GM18867 (cell line): ENCODE measurements around the gene TATDN3.
"Not testable (repeated sequence)": the region's sequence is repeated elsewhere in the genome, so short reads cannot be mapped to it uniquely, and the experiment has no call there.

Experiments
- ATAC-seq: cut with Tn5 transposase; IDR thresholded peaks from one replicate; pipeline ENCODE4 v1.9.1; 2021; ENCODE audit warnings: mild to moderate bottlenecking, moderate library complexity; ENCODE audit not compliant: unreplicated experiment

The TATDN3 gene

DNA sequence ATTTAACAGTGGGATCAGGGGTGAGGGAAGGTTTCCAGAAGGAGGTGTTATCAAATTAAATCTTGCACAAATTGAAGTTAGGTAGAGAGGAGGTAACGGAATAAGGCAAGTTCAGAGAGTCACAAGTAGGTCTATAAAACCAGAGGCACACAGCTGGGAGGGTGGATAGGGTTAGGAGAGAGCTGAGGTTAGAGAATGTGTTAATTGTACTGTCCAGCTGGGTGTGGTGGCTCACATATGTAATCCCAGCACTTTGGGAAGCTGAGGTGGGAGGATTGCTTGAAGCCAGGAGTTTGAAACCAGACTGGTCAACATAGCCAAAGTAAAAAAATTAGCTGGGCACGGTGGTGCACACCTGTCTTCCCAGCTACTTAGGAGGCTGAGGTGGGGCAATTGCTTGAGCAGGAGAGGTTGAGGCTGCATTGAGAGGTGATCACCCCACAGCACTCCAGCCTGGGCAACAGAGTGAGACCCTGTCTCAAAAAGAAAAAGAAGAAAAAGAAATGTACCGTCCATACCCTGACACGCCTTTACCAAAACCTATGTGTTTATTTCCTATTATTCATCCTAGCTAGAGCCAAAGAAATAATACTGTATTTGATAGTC lies 35.6 kb downstream of the TATDN3 start:
- ATAC-seq: no peak

DNA sequence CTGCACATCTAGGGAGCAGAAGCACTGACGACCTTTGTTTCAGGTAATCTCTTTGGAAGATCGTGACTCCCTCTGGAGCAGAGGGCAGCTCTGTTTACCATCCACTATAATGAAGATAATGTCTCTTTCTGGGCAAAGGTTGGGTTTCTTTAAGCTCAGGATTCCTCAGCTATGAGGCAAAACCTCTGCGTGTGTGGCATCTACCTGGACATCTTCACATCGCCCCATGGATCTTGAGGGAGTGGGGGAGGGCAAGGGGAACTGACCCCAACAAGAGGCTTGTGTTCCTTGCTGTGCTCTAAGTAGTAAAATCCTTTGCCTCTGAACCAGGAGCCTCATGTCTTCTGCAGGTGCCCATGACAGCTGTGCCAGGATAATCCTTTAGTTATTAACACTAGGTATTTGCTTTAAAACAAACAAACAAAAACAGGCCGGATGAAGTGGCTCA lies 36.2 kb downstream of the TATDN3 start:
- no peak for ATAC-seq

- no peak for ATAC-seq
Measured at GRCh38 chr1:212828395-212828794, 36.7 kb downstream of the TATDN3 start.

GRCh38 chr1:212833211-212834207 lies 41.8 kb downstream of the TATDN3 start:
- peak; percentile 79 for ATAC-seq

GRCh38 chr1:212838145-212838544 lies 46.5 kb downstream of the TATDN3 start:
- no peak for ATAC-seq

GRCh38 chr1:212844521-212844920 lies 52.8 kb downstream of the TATDN3 start:
- not testable (repeated sequence) for ATAC-seq

DNA sequence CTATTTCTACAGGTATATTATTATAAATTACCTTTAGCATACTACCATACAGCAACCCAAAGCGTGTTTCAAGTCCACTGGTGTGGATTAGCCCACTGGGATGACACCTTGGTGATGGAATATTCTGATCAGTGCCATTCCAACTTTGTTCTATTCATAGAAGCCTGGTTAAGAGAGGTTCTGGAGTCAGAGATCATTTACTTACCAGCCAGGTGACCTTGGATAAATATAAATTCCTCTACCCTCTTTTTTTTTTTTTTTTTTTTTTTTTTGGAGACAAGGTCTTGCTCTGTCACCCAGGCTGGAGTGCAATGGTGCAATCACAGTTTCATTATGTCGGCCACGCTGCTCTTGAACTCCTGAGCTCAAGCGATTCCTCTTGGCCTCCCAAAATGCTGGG lies 55.9 kb downstream of the TATDN3 start, which contains the start of gene SPATA45:
SPATA45 (minus strand) TSS at position 101 of the 400 bp plus-strand sequence. CDS start 11,500 bp downstream, outside the sequence.
- no peak for ATAC-seq

DNA sequence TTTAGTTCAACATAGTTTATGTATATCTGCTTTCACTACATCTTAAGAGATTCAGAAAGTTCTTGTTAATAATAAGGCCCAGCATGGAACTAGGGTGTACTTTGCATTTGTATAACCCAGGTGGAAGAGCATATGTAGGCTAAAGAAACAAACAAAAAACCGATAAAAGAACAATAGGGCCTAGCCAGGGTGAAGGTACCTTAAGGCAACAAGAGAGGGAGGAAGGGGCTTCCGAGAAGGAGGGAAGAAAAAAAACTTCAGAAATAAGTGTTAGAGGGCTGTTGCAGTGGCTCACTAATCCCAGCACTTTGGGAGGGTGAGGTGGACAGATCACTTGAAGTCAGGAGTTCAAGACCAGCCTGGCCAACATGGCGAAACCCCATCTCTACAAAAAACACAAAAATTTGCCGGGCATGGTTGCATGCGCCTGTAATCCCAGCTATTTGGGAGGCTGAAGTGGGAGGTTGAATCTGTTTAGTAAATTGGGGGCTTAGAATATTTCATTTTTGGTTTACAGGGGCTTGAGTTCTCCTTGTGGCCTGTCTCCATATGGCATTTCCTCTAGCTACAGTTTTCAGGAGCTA lies 60.5 kb downstream of the TATDN3 start:
- ATAC-seq: no peak

GRCh38 chr1:212853658-212854057 lies 62.0 kb downstream of the TATDN3 start:
- ATAC-seq: no peak

DNA sequence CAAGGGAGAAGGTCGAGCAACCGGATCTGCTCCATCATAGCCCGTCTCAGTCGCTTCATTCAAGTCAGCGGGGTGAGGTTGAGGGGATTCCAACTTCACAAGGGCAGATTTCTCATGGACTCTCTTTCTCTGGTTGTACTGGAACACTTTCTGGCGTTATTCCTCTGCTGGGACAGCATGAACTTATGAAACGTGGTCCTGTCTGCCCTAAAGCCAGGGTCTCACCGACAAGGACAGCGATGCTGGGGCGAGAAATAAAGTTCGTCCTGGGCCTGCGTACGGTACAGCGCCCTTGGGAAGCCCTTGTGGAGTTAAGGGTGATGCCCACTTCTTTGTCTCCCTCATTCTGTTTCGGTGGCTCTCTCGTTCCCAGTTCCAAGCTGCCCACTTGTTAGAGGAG lies 65.1 kb downstream of the TATDN3 start:
- ATAC-seq: no peak

DNA sequence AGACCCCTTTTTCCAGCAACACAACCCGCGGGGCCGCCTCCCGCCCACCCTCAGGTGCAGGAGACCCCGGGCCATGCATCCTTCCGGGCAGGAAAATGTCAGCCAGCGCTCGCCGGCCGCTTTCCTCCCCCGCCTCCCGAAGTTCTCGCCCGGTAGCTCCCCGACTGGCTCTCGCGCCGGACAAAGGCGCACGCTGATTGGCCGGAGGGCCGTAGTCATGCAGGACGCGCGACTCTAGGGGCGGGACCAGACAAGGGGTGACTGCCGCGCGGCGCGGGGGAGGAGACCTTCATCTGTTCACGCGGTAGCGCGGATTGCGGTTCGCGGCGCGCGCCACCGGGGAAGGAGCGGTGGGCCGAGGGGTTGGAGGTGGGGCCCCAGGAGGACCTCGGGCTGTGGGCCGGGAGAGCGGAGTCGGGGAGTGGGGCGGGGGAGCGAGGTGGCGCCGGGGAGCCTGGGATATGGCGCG lies 66.3 kb downstream of the TATDN3 start, which contains the start of gene FLVCR1:
FLVCR1 (plus strand) TSS at position 284 of the 469 bp plus-strand sequence; CDS start at position 462, 178 bp downstream.
- peak; percentile 97 for ATAC-seq

DNA sequence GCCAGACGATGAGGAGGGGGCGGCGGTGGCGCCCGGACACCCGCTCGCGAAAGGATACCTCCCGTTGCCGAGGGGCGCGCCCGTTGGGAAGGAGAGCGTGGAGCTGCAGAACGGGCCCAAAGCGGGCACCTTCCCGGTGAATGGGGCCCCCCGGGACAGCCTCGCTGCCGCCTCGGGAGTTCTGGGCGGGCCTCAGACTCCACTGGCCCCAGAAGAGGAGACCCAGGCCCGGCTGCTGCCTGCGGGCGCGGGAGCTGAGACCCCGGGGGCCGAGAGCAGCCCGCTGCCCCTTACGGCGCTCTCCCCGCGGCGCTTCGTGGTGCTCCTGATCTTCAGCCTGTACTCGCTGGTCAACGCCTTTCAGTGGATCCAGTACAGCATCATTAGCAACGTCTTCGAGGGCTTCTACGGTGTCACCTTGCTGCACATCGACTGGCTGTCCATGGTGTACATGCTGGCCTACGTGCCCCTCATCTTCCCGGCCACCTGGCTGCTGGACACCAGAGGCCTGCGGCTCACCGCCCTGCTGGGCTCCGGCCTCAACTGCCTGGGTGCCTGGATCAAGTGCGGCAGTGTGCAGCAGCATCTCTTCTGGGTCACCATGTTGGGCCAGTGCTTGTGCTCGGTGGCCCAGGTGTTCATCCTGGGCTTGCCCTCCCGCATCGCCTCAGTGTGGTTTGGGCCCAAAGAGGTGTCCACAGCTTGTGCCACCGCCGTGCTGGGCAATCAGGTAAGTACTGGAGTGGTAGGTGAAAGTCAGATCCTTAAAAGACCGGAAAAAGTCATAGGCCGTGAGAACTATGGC lies 67.0 kb downstream of the TATDN3 start:
- peak; percentile 19 for ATAC-seq

DNA sequence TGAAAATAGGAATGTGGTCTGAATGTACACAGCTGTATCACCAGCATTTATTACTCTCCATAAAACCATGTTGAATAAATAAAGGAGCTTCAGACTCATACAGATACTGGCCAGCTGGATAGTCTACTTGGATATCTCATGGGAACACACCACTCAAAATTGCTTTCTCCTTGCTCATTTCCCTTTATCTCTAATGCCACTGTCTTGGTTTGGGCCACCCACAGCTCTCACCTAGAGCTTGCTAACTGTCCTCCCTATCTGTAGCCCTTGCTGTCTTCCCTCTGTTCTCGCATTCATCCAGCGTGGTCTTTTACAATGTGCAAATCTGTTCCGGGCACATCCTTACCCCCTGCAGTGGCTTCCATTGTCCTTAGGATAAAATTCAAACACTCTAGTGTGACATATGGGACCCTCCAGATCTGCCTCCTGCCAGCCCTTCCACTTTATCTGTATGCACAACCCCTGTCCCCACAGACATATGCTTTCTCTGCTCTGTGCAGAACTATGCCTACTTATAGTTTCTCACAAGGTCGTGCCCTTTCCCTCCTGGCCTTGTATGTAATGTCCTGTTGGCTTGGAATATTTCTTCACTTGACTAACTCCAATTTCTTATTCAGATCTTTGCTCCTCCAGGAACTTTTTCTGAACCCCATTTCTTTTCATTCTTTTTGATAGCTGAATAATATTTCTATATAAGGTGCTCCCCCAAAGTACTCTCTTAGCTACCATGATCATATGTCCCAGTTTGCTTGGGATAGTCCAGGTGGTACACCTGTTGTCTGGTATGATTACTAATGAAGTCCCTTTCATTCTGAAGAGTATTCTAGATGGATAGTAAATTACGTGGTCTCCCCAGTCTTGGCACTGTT lies 69.3 kb downstream of the TATDN3 start:
- ATAC-seq: no peak

GRCh38 chr1:212862111-212862690 lies 70.5 kb downstream of the TATDN3 start:
- ATAC-seq: no peak

GRCh38 chr1:212863345-212863744 lies 71.7 kb downstream of the TATDN3 start:
- ATAC-seq: not testable (repeated sequence)

DNA sequence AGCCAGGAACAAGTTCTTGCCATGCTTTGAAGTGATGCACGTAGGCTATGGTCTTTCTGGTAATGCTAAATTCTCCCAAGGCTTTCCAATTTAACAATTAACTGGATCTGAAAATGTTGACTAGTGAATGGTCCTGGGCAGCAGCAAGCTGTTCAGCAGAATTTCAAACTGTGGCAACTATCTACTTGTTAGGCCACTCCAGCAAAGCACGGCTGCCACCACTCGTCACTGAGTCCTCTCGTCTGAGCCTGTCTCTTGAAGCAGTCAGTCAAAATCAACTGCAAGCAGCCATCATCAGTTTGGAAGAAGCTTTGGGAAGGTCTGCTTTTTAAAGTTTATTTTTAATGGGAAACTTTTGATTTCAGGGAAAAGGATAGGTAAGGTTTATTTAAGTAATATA lies 72.5 kb downstream of the TATDN3 start:
- ATAC-seq: no peak
